Right forelimb (tissue), 1 donor: ENCODE results near the gene MXD3.
A peak's percentile ranks its signal among the peaks of the same experiment; 100 is the strongest.

Source experiments
- DNase-seq: peaks from one replicate; pipeline ENCODE4 v3.0.0-alpha.2; 2018

The MXD3 gene

DNA sequence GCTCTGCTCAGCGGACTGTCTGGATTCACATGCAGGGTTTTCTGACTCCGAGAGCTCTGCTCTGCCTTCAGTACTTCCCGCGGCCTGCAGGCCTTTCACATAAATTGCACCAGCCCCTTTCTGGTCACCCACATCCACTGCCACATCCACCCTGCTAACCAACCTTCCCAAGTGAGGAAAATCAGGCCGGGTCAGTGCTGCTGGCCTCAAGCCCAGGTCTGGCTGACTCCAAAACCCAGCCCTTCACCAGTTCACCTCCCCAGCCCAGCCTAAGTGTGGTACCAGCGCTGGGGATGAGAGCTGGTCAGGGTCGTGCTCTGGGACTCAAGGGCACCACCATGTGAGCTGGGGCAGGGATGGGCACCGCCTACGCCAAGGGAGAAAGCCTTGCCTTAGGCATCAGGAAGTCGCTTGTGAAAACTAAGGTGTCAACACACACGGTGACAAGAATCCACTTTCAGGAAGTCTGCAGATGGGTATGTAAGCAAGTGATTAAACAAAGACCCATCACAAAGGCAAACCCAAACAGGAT is 27.5 kb upstream of the MXD3 start:
- DNase-seq = no peak

GRCh38 chr5:177338251-177339106 is 26.8 kb upstream of the MXD3 start:
- no peak for DNase-seq

GRCh38 chr5:177336603-177337494 is 25.2 kb upstream of the MXD3 start:
- DNase-seq = no peak

DNA sequence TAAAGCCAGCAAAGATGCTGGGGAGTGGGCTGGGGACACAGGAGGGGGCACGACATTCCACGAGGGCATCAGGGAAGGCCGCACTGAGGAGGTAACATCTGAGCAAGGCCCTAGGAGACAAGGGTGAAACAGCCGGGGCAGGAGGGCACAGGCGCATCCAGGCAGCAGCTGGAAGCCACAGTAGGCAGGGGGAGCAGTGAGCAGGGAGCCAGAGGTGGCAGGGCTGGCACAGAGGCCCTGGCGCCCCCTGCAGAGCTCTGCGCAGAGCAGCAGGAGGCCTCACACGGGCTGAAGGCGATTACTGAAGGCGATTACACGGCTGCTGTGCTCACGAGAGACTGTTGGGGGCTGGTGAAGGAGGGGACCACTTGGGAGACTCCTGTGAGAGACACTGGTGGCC is 24.4 kb upstream of the MXD3 start:
- DNase-seq = no peak

DNA sequence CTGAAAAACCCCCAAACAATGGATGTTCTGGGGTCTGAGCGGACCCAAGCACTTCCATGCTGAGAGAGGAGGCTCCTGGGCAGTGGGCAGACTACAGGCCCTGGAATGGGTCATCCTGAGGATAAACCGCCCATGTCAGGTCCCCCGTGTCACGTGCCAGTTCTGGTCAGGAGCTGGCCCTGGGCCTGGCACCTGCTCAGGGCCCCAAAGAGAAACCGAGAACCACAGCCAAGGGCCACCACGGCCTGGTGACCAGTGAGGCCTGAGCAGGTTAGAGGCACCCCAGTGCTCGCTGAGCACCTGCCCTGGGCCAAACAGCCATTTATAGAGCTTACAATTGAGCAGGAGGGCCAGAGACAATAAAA is 24.0 kb upstream of the MXD3 start:
- no peak for DNase-seq

- DNase-seq = no peak
These were observed 23.3 kb upstream of the MXD3 start for GRCh38 chr5:177334781-177335700.

DNA sequence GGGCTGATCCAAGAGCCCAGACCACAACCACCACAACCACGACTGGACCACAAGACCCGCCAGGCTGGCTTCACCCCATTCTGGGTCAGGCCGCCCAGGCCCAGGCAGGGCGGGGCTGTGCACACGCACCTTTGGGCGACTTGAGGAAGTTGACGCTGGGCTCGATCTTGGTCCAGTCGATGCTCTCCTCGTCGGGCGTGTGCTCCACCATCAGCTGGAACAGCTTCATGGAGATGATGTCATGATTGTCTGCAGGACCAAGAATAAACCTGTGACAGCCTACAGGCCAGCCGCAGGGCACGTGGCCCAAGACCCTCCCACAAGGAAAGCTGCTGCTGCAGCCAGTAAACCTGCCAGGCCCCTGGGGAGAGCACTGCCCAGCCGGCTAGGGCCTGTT is 22.5 kb upstream of the MXD3 start:
- peak; percentile 35 for DNase-seq

DNA sequence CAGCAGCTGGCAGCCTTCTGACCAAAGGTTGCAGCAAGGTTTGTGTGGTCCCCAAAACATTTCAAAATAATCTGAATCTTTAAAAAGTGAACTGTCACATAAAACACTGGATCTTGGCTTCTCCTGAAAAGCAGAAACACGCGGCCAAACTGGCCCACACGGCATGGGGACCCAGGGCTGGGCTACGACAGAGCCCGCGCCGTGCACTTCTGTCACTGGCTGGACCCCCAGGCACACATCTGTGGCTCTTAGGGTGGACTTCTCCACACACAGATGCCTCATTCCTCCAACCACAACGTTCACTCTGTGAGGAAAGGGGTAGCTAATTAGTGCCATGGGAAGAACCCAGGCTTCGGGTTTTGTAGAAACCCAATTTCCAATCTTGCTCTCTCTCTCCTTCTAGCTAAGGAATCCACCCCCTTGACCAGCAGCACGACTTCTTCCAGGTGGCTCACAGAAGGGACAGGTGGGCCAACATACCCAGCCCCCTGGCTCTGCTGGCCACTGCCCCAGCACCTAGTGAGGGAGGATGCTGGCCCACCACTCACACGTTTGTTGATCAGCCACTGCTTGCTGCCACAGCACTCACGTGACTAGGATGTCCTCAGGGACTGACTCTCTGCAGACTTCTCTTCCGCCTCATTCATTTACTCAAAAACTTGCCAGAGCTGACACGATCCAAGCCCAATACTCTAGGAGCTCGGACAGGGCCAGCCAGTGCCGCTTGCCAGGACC is 21.9 kb upstream of the MXD3 start:
- DNase-seq = no peak

DNA sequence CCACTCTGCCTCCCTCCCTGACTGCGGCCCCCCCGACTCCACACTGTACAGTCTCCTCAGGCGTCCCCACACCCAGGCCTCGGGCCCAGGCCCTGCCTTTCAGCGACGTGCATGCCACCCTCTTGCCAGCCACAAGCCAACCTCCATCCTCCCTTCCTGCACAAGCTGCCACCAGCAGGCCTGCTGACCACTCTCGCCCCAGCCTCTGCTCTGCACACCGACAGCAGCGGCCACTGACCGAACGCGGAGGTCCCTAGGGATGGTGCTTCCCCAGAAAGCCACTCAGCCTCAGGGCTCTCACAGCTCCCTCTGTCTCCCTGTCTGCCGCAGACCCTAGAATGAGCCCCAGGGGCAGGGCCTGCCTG is 21.2 kb upstream of the MXD3 start:
- DNase-seq = no peak

GRCh38 chr5:177332031-177332895 is 20.6 kb upstream of the MXD3 start:
- DNase-seq = peak; percentile 18

DNA sequence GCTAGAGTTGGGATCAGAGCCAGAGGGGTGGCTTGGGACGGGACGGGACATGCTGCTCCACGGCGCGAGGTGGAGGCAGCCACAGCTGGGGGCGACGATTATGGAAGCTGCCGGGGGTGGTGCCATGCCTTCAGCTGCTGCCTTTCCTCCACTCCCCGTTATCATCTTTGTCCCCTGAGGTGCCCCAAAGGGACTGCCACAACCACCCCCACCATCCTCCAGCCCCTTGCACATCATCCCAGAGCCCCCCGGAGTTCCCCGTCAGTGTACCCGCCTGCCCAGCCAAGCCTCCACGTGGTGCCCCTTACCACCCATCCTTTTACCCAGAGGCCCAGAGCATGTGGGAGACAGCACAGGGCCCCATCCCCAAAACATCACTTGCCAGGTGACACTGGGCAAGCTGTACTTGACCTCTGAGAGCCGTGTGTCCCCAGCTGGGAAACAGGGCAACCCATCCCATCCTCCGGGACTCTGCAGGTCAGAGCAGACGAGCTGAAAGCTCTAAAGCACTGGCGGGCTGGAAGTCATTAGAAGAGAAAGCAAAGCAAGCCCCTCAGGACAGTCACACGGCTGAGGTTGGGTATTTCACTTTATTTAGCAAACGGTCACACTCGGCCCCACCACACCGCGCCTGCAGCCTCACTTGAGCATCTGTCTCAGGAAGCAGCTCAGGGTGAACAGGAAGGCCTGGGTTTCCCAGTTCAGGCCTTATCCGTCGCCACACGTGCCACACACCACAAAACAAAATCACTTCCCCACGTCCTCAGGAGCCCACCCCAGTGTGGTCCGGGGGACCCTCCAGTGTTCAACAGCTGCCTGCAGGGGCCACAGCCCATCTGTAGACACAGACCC is 19.5 kb upstream of the MXD3 start:
- peak; percentile 41 for DNase-seq

DNA sequence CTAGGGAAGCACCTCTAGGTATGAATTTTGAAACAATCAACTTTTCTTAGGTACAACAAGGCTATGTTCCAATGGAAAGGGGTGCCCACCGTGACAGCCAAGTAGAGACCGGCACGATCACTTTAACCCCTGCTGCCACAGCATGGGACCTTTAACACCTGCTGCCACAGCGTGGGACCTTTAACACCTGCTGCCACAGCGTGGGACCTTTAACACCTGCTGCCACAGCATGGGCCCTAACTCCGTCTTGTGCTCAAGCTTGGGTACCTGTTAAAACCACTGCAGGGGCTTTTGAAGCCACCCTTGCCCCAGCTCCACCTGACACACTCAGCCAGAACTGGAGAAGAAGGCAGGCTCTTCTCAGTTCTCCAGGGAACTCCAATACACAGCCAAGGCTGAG is 18.2 kb upstream of the MXD3 start:
- peak; percentile 6 for DNase-seq

DNA sequence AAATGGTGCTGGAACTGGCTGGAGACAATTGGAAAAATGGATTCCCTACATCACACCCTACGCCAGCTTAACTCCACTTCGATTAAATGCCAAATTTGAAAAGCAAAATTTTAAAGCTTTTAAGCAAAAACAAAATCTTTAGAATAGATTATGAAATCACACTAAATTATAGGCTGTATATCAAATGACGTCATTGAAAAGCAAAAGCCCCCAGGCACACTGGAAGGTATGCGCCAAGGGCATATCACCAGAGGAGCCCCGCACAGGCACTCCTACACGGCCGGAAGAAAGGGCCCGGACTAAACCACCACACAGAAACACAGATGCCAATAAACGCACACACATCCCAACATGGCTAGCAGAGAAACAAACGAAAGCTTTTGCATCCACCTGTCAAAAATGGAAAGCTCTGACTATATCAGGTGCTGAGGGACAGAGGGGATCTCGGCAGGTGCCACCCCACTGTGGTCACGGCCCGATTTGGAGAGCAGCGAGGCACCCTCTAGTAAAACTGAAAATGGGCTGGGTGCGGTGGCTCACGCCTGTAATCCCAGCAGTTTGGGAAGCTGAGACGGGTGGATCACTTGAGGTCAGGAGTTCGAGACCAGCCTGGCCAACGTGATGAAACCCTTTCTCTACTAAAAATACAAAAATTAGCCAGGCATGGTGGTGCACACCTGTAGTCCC is 17.0 kb upstream of the MXD3 start:
- DNase-seq = peak; percentile 16

GRCh38 chr5:177327539-177328522 is 16.1 kb upstream of the MXD3 start:
- DNase-seq = peak; percentile 45

DNA sequence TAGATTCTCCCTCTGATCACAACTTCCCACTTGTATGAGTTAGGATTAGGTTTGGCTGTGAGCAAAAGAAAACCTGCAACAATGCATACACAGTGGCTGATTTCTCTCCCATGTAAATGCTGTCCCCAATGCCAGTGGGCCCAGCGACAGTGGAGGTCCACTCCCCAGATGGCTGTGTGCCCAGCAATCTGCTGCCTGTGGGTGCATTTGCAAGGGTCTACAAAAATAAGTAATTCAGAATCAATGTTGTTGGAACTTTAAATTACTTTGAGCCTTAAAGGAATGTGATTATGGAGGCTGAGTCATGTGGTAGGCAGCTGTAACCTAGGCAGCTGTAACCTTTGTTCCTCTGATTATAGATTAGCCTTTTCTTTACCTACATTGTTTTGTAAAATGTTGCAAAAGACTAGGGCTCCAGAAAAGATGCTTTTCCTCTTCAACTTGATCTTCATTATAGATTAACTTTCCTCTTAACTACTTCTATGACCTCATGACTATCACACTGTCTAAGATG is 14.2 kb upstream of the MXD3 start:
- peak; percentile 4 for DNase-seq

DNA sequence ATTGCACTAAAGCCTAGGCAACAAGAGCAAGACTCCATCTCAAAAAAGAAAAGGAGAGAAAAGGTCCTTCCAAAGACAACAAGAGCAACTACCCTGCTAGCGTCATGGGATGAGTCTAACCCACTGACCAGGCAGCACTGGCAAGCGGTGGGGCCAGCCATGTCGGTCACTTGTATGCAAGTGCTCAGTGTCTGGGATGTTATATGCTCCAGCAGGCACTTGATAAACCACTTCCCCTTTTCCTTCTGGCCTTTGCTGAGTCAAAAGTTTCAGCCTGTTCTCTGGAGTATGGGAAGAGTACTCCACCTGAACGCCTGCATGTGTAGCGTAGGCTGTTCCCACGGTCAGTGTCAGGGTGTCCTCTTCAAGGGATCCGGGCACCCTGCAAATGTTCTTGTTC is 9.2 kb upstream of the MXD3 start:
- no peak for DNase-seq

- no peak for DNase-seq
These were observed 8.4 kb upstream of the MXD3 start for GRCh38 chr5:177319913-177320588.
